Suprapubic skin (tissue), 4 donors: ENCODE results near the gene KIF16B. TPM values are rescaled to one million over a fixed set of nuclear protein-coding genes. Genes with fewer than 3 reads are reported as not detected.

Source experiments
- DNase-seq, 2 donors: peaks; one replicate each; pipeline ENCODE4 v3.0.0-alpha.2; 2019; ENCODE audit warnings: low spot score in 2 of 2
- H3K27ac ChIP-seq: fragments of 200-600 bp; sonication (generic); one replicate; pipeline ENCODE4 v1.5.1; 2019
- H3K27me3 ChIP-seq: fragments of 200-600 bp; sonication (generic); one replicate; pipeline ENCODE4 v1.5.1; 2019
- H3K36me3 ChIP-seq: fragments of 200-600 bp; sonication (generic); one replicate; pipeline ENCODE4 v1.5.1; 2019
- H3K4me1 ChIP-seq: fragments of 200-600 bp; sonication (generic); one replicate; pipeline ENCODE4 v1.5.1; 2019
- H3K4me3 ChIP-seq: fragments of 200-600 bp; sonication (generic); one replicate; pipeline ENCODE4 v1.5.1; 2019; ENCODE audit warnings: mild to moderate bottlenecking
- H3K9me3 ChIP-seq: fragments of 200-600 bp; sonication (generic); one replicate; pipeline ENCODE4 v1.5.1; 2019
- EP300 ChIP-seq: sonication (generic); formaldehyde crosslinking; IDR thresholded peaks from one replicate; pipeline ENCODE4 v1.6.1; 2017; ENCODE audit warnings: antibody characterized with exemption
- POLR2A ChIP-seq, 2 donors: fragments of 450-650 bp; IDR thresholded peaks; one replicate each; pipeline ENCODE4 v1.6.1; 2017; ENCODE audit warnings: antibody characterized with exemption in 2 of 2, mild to moderate bottlenecking in 2 of 2, moderate library complexity in 2 of 2
- POLR2AphosphoS5 ChIP-seq, 3 donors: sonication (generic); formaldehyde crosslinking; IDR thresholded peaks; one replicate each; pipeline ENCODE4 v1.6.1; 2017; ENCODE audit warnings: antibody characterized with exemption in 3 of 3
- WGBS: methylation state at CpG from one replicate; pipeline ENCODE4 v1.1.5; 2018; 5-methylcytosine and 5-hydroxymethylcytosine counted together
- total RNA-seq, 4 donors: library from RNA; depleted of rRNA; stranded (reverse); fragments of >200 nt; gene quantifications; one replicate each; pipeline ENCODE4 v1.1.0, GENCODE V29; 2016
- TF ChIP-seq, protein P1 (sequence below), 2 donors: fragments of 200-600 bp in 1 of 2; fragments of 450-650 bp in 1 of 2; sonication (generic) in 1 of 2; IDR thresholded peaks; one replicate each; pipeline ENCODE4 v1.5.1; 2016 to 2019; ENCODE audit warnings: antibody characterized with exemption in 2 of 2, mild to moderate bottlenecking in 1 of 2, moderate library complexity in 1 of 2

KIF16B gene
- total RNA-seq, 4 donors from 2014 or later: 23.7 to 64.0 (median 38.2) TPM

DNA sequence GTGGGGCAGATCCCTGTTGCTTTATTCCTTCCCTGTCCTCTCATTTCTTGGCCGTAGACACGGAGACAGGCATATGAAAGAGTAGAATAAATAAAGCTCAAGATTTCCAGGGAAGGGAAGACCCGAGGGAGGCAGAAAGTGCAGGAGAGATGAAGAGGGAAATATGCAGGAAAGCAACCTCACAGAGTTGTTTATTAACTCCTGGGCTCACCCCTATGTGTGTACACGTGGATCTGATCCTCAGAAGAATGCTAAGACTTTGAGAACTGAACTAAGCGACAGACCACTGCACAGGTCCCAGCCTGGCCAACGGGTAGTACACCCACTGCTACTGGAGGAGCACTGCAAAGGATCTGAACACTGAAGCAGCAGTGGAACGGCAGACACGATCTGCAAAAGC lies 156.2 kb downstream of the KIF16B start:
- 90% methylated on average over 8 of the region's 8 CpGs for WGBS

DNA sequence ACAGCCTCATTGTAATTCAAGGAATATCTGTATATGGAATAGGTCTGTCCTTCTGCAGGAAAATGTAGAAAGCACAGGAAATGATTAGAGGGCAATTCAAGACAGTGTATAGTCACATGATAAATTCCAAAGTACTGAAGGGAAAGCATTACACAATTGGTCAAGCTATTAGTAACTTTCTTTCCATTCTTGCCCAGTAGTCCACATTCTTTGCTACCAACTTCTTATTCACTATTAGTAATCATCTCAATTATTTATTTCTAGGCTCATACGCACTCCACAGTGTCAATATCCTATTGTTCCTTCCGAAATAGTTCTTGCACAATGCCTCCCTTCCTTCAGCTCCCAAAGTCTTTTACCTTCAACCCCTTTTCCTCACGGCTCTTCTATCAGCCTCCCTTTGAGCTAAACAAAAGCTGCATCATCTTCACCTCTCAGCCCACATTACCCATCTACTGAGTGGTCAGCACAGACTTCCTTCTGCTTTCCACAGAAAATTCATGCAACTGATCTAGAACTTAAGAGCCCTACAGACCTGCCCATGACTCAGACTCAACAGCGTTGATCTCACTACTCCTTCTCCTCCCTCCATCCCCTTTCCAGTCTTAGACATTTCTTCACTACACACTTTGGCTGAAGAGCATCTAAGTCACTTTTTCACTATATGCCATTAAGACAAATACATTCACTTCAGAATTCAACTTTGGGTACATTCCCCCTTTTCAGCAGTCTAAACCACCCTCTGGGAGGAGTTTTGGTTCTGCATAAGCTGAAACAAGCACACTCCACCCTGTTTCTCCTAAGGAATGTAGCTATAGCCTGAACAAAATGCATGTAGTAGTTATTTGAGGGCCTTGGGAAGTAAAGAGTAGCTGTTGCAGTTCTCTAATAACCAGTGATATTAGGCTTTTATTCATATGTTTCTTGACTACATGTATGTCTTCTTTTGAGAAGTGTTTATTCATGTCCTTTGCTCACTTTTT lies 157.9 kb downstream of the KIF16B start:
- no peaks in the 10 kb centered on the region for H3K4me1 ChIP-seq
- H3K4me3 ChIP-seq: no peak overlapping the region
- no peak for DNase-seq
- TF ChIP-seq EP300: no peak
- no peak for TF ChIP-seq POLR2A (IDR thresholded peaks at IDR 0.05)
- TF ChIP-seq, protein P1, sequence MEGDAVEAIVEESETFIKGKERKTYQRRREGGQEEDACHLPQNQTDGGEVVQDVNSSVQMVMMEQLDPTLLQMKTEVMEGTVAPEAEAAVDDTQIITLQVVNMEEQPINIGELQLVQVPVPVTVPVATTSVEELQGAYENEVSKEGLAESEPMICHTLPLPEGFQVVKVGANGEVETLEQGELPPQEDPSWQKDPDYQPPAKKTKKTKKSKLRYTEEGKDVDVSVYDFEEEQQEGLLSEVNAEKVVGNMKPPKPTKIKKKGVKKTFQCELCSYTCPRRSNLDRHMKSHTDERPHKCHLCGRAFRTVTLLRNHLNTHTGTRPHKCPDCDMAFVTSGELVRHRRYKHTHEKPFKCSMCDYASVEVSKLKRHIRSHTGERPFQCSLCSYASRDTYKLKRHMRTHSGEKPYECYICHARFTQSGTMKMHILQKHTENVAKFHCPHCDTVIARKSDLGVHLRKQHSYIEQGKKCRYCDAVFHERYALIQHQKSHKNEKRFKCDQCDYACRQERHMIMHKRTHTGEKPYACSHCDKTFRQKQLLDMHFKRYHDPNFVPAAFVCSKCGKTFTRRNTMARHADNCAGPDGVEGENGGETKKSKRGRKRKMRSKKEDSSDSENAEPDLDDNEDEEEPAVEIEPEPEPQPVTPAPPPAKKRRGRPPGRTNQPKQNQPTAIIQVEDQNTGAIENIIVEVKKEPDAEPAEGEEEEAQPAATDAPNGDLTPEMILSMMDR (IDR thresholded peaks at IDR 0.05): no peak
- no peak for TF ChIP-seq POLR2AphosphoS5 (IDR thresholded peaks at IDR 0.05)
- peaks cover 8% of the 10 kb centered on the region for H3K9me3 ChIP-seq
- H3K27ac ChIP-seq: no peak overlapping the region
- H3K36me3 ChIP-seq: peaks cover 41% of the 10 kb centered on the region
- H3K27me3 ChIP-seq: no peaks in the 10 kb centered on the region
- 94% methylated on average over 4 of the region's 4 CpGs for WGBS

More for the DNA sequence above, 156.2 kb downstream of the KIF16B start:
- no peaks in the 10 kb centered on the region for H3K27me3 ChIP-seq
- peaks cover 29% of the 10 kb centered on the region for H3K36me3 ChIP-seq
- H3K4me1 ChIP-seq: no peaks in the 10 kb centered on the region
- no peak for DNase-seq
- no peaks in the 10 kb centered on the region for H3K9me3 ChIP-seq
- H3K27ac ChIP-seq: no peak overlapping the region
- no peak overlapping the region for H3K4me3 ChIP-seq
- TF ChIP-seq POLR2AphosphoS5 (IDR thresholded peaks at IDR 0.05): no peak
- TF ChIP-seq, protein P1 (IDR thresholded peaks at IDR 0.05): no peak
- no peak for TF ChIP-seq POLR2A (IDR thresholded peaks at IDR 0.05)
- no peak for TF ChIP-seq EP300

DNA sequence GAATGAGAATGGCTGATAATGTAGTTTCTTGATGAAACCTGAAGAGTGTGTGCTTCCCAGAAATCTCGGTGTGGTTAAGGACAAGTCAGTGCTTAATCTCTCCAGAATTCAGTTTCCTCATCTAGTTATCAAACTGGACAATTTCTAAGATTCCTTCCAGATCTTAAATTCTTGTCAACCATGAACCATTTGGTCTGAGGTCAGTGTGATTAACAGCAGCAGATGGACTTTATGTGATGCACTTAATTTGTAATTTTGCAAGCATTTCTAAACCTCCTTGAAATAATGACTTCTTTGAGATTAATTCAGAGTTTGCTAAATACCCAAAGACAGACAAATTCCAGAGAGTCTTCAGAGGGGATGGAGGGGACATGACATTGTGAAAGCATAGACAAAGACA lies 160.3 kb downstream of the KIF16B start:
- Histone ChIP-seq H3K36me3 (peaks cover 30% of the 10 kb centered on the region), H3K27ac (no peak overlapping the region), H3K27me3 (no peaks in the 10 kb centered on the region), H3K4me1 (no peaks in the 10 kb centered on the region), H3K9me3 (peaks cover 8% of the 10 kb centered on the region), H3K4me3 (no peak overlapping the region)
- WGBS: 95% methylated on average over 1 of the region's 1 CpG
- DNase-seq: no peak
- TF ChIP-seq POLR2A (IDR thresholded peaks at IDR 0.05) (no peak), EP300 (no peak), POLR2AphosphoS5 (IDR thresholded peaks at IDR 0.05) (no peak)
- TF ChIP-seq, protein P1 (IDR thresholded peaks at IDR 0.05): no peak

DNA sequence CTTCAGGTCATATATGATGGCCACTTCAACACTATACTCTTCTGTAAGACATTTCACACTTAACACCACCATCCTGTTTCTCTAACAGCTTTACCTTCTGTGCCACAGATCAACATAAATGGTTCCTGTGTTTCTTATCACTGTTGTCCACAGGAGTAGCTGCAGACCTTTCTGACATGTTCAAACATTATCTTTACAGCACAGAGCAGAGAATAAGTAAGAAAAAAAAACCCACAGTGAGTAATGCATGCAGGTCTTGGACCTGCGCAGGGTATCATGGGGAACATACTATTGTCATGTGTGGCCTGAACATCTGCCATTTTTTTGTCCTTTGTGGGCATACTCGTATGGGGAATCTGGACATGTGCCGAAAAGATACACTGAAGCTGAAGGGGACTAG lies 161.9 kb downstream of the KIF16B start:
- no peak for DNase-seq
- TF ChIP-seq, protein P1 (IDR thresholded peaks at IDR 0.05): no peak
- TF ChIP-seq POLR2A (IDR thresholded peaks at IDR 0.05) (no peak), POLR2AphosphoS5 (IDR thresholded peaks at IDR 0.05) (no peak), EP300 (no peak)
- WGBS: 96% methylated on average over 3 of the region's 3 CpGs
- no peaks in the 10 kb centered on the region for H3K4me1 ChIP-seq
- H3K27me3 ChIP-seq: no peaks in the 10 kb centered on the region
- no peak overlapping the region for H3K27ac ChIP-seq
- peaks cover 8% of the 10 kb centered on the region for H3K9me3 ChIP-seq
- peaks cover 37% of the 10 kb centered on the region for H3K36me3 ChIP-seq
- no peak overlapping the region for H3K4me3 ChIP-seq

DNA sequence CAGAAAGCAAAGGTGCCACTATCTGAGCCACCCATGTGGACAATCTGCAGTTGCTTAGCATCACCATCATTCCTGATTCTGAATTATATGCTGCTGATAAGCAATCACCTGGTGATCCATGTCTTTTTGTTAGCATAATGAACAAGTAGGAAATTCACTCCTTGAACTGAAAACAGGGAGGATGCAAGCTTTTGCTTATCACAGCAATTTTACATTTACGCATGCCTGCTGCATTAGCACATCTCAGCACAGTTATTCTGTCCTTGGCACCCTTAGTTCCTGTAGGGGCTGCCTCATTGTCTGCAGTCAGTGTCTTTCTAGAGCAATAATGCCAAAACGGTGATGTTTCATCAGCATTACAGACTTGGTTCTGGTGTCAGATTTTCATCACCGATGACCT lies 162.6 kb downstream of the KIF16B start:
- H3K4me1 ChIP-seq: no peaks in the 10 kb centered on the region
- no peak for DNase-seq
- no peak overlapping the region for H3K27ac ChIP-seq
- WGBS: 89% methylated on average over 3 of the region's 3 CpGs
- no peak overlapping the region for H3K4me3 ChIP-seq
- H3K27me3 ChIP-seq: no peaks in the 10 kb centered on the region
- no peak for TF ChIP-seq POLR2A (IDR thresholded peaks at IDR 0.05)
- TF ChIP-seq EP300: no peak
- TF ChIP-seq, protein P1 (IDR thresholded peaks at IDR 0.05): no peak
- no peak for TF ChIP-seq POLR2AphosphoS5 (IDR thresholded peaks at IDR 0.05)
- H3K9me3 ChIP-seq: peaks cover 8% of the 10 kb centered on the region
- H3K36me3 ChIP-seq: peaks cover 44% of the 10 kb centered on the region
